Hepatic stellate cell (primary cell): ENCODE measurements around the gene TMEM108.

Experiments
- DNase-seq: peaks from one replicate; pipeline ENCODE4 v3.0.0; 2011; ENCODE audit warnings: low spot score

Gene TMEM108

GRCh38 chr3:133280586-133280985 is 242.4 kb downstream of the TMEM108 start:
- no peak for DNase-seq

DNA sequence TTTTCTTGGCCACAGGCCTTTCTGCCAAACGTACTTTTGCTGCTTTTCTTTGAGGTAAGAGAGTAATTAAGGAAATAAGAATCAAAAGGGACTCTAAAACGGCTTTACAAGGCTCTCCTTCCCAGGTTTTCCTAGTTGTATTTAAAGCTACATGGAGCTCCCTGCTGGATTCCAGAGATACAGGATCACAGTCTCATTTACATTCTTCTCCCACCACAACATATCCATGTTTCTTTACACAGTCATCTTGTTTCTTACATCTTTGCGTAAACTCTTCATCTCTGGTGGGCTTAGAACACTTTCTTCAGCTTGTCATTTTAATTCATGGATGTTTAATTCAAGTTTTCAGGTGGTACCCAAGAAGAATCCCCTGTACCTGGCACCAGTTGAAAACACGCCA is 244.0 kb downstream of the TMEM108 start:
- DNase-seq: peak; percentile 19

DNA sequence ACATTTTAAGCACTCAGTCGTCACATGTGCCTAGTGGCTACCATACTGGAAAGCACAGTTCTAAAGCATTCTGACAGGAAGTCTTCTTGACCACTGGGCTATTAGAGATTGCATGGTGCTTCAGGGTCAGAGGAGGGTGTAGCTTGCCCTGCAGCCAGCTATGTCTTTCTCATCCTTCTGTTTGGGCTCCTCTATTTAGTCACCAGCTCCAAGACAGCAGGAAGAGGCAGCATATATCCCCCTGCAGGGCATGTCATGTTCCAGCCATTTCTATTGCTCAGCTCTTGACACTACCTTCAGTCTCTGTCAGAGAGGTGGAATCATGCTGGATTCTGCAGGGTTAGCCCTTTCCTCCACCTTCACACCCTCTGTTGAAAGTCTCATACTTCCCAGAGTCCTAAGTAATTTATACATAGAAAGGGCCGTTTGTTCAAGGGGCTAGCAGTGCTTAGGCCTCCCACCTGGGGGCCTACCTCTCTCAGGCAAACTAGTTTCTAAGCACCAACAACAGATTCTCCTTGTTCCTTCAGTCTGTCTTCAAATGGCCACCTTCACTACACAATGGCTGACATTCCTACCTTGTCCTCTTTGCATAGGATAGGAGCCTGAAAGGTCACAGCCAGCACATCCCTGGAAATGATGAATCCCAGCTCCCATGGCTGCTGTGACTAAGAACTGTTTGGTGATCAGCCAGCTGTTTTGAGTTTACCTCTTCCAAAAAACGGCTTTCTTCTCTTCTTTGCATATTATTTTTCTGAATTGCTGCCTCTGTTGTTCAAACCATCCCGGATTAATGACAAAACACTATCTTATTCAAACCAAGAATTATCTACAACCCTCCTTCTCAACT is 246.0 kb downstream of the TMEM108 start:
- DNase-seq: no peak

DNA sequence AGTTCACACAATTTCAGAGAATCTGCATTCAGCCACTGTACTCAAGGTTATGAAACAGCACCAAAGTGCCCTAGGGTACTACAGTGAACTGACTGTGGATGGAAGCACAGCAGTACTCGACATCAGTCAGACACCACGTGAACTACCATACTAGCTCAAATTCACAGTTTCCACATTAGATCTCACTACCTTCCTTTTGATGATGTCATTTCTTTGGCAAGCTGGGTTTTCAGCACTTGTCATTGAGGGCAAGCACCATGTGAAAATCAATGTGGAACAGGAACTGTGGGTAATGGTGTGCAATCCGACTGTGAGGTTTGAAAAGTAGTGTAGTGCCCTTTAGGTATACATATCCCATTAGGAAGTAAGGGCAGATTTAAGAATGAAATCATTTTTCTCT is 251.1 kb downstream of the TMEM108 start:
- DNase-seq: no peak

DNA sequence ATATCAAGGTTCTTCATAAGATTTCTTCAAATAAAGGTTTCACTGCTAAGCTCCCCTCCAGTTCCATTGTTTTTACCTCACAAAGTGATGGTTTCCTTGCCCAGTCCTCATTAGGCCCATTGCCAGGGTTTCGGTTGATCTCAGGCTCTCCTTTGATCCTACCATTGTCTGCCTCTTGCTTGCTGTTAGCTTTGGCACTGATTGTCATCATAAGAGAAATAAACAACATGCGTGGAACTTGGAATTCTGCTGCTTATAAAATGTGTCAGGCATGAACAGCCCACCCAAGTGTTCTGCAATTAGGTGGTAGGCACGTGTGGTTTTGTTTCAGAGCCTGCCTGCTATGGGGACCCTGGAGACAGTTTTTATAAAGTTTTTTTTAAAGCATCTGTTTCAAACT is 254.1 kb downstream of the TMEM108 start:
- DNase-seq: no peak

DNA sequence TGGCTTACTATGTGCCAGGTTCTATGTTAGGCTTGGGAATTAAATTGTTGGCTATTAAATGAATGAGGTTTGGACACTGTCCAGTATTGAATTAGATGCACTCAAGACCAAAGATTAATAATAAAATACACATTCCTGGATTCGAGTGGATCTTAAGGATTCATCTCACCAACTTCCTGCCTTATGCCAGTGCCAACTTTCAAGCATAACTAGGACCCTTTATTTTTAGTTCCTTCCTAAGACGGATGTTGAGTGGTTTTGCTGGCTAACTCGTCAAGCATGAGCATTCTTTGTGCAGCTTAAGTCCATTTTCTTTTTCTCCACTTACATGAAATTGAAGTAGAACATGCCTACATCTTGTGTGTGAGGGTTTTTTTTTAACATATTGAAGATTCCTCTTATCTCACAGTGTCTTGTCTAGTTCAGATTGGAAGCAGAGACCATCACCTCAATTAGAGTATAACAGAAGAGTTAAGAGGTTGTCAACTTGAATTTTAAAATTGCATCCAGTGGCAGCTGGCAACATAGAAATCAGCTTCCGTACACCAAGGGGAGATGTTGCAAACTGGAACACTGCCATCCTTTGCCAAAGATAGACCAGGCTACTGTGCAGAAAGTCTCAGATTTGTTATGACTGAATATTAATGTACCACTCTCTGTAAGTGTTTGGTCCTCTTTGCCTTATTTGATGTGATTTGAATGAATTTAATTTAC is 255.4 kb downstream of the TMEM108 start:
- no peak for DNase-seq

- no peak for DNase-seq
Measured at GRCh38 chr3:133294253-133294652, 256.1 kb downstream of the TMEM108 start.

GRCh38 chr3:133295199-133295901 is 257.2 kb downstream of the TMEM108 start:
- DNase-seq: no peak

- peak; percentile 21 for DNase-seq
Measured at GRCh38 chr3:133295944-133296917, 258.0 kb downstream of the TMEM108 start.

DNA sequence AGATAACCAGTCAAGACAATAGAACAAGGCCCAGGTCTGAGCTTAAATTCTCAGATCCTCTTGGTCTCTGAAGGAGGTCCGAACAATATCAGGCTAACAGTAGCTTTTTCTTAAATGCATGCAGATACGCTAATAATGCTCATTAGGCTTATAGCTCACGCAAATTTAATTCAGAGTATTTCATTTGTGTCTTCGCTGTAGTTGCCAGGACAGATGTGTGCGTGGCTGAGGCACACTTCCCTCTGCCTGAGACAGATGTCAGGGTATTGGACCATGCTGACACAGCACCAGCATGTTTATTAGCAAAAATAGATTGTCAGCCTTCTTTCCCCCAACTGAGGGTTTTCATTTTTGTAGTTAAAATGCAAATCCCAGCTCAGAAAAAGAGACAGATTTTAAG is 258.8 kb downstream of the TMEM108 start:
- no peak for DNase-seq

DNA sequence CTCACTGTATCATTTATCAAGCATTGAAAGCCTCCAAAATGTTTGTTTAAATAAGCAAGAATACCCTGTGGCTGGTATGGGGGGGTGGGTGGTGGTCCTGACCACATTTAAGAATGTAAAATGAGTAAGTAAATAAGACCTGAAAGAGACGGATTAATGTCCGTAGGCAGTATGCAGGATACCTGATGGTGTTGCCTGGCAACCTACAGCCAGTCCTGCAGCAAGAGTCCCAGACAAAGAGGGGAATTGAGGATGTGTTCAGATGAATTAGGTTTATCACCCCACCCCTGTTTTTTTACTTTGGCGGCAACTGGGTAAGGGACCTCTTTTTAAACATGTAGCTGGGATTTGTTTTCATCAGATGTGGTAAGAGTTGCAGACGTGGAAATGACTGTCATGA is 261.9 kb downstream of the TMEM108 start:
- DNase-seq: no peak

GRCh38 chr3:133301194-133301593 is 263.0 kb downstream of the TMEM108 start:
- peak; percentile 32 for DNase-seq

- DNase-seq: no peak
Measured at GRCh38 chr3:133301731-133302130, 263.5 kb downstream of the TMEM108 start.

- DNase-seq: no peak
Measured at GRCh38 chr3:133303430-133303829, 265.2 kb downstream of the TMEM108 start.

DNA sequence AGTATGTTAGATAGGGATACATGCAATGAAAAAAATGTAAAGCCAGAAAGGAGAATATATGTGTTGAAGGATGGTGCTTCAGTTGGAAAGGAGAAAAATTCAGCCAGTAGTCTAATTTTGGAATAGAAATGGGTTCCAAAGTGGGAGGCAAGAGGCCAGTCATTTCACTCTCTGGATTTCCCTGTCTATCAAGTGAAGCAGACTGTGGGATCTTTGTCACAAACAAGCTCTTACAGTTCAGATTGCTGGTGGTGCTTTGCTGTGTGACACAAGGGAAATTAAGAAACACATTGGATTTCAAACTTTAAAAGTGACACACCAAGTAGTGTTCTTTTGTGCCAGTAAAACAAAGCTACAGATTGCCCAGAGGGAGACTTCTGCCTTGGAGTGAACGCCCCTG is 279.7 kb downstream of the TMEM108 start:
- no peak for DNase-seq

- DNase-seq: no peak
Measured at GRCh38 chr3:133328373-133328772, 290.2 kb downstream of the TMEM108 start.

DNA sequence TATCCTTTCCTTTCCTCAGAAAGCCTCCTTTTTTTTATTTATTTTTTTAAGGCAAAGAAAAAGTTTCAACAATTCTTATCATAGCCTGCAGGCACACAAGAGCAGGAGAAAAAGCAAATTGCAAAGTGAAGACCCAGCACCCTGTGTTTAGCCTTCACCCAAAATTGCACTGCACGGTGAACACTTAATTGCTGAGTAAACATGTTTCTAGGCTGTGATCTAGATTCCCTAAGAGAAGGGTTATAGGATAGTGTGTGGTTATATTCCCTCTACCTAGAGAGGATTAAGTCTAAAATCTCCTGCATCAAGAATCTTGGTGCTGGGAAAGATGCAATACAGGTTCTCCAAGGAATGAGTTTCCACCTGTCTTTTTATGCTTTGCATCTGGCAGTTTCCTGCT is 291.4 kb downstream of the TMEM108 start:
- no peak for DNase-seq

DNA sequence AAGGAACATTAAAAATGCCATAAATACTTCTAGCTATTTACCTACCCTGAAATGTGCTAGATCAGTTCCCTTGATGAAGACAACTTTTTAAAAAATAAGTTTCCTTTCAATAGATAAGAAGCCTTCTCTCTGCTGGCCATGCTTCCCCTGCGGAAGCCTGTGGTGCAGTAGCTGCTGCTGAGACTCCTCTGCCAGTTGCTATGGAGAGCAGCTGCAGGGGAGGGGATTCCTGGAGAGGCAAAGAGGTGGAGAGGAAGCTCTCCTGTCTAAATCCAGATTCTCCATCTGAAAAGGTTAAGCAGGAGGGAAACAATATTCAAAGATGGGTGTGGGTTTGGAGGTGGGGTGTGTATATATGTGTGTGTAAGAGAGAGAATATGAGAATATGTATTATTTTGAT is 291.9 kb downstream of the TMEM108 start:
- no peak for DNase-seq

DNA sequence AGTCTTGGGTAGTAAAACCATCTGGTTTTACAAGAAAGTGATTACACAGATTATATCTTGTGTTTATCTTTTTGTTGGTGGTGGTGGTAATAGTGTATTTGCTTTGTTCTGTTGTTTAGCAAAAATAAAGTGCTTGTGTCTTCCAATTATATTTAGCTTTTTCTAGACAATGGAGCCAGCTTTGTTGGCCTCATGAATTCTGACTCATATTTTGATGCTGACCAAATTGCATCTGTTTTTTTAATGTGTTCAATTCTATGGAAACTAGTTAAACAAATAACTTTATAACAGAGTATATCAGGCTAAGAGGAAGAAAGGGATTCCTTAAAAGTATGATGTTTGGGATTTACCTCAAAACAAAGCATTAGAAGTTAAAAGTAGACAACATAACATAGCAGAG is 292.3 kb downstream of the TMEM108 start:
- DNase-seq: no peak

DNA sequence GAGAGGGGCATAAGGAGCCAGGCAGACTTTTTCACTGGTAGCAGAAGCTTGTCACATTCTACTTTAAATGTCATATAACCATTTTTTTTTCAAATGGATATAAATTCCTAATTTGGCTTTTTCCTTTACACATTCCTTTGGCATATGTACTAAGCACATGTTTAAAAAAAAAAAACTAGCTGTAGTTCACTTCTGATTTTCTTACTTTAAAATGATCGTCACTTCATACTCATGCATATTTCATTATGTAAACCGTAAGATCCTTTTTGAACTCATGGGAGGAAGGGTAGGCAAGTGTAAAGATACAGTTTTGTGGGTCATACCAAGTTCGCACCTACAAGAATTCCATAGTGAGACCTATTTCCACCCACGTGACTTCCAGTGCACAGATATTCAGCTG is 316.5 kb downstream of the TMEM108 start:
- DNase-seq: no peak

- DNase-seq: no peak
Measured at GRCh38 chr3:133360476-133360875, 322.3 kb downstream of the TMEM108 start.

- no peak for DNase-seq
Measured at GRCh38 chr3:133361011-133361410, 322.8 kb downstream of the TMEM108 start.
